ENCODE data around the gene LTB. TPM values are rescaled to one million over a fixed set of nuclear protein-coding genes. Genes with fewer than 3 reads are reported as not detected.

Gene LTB
- total and polyA plus RNA-seq, 9 of the 15 experiments (the other 6 are each of a cell fraction or from before 2014, with no cell fraction given): 0.07 to 0.51 TPM; not detected in 7

DNA sequence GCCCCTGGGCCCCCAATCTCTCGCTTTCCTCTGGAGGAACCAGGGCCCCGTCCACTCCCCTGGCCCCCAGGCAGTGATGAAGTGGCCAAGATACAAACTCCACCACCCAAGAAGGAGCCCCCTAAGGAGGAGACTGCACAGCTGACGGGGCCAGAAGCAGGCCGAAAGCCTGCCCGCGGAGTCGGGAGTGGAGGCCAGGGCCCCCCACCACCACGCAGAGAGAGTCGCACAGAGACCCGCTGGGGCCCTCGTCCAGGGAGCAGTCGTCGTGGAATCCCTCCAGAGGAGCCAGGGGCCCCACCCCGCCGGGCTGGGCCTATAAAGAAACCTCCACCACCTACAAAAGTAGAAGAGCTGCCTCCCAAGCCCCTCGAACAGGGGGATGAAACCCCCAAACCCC is 49.0 kb upstream of the LTB start:
- Histone ChIP-seq H3K27me3 (ENCODE audit: control insufficient read depth in 2 of 2, insufficient read depth in 2 of 2, low read length in 2 of 2) (no peaks in the 10 kb centered on the region), H3K27ac (ENCODE audit: extremely low read depth, low read depth, low read length) (no peak overlapping the region), H3K9me3 (replicated peaks; ENCODE audit: control insufficient read depth, insufficient read depth, low read depth, low read length) (no peaks in the 10 kb centered on the region), H3K9ac (ENCODE audit: insufficient read depth in 1 of 2, low read depth in 2 of 2, low read length in 2 of 2) (no peak overlapping the region), H3K4me1 (replicated peaks in 1 of 2; ENCODE audit: control insufficient read depth in 2 of 2, insufficient read depth in 2 of 2, low read length in 2 of 2) (peaks cover 0 to 22% of the 10 kb centered on the region in 2 experiments; a peak in 1 of 5 replicates), H4K20me1 (replicated peaks; ENCODE audit: control insufficient read depth, insufficient read depth, low read length) (peaks cover 24% of the 10 kb centered on the region), H3K36me3 (ENCODE audit: control insufficient read depth, insufficient read depth, low read length) (peaks cover 100% of the 10 kb centered on the region), H3K79me2 (ENCODE audit: control insufficient read depth, insufficient read depth, low read length) (peaks cover 26% of the 10 kb centered on the region), H3K9me1 (ENCODE audit: control insufficient read depth, insufficient read depth, low read length) (no peaks in the 10 kb centered on the region), H3K4me2 (ENCODE audit: insufficient read depth, low read length) (no peak overlapping the region), H2AFZ (ENCODE audit: low read depth, low read length) (no peak overlapping the region), H3K4me3 (no peak overlapping the region)
- FAIRE-seq (no peak), ATAC-seq (peak; percentile 6), DNase-seq (ENCODE audit: extremely low read depth in 1 of 4, low spot score in 3 of 4) (no peak)
- TF ChIP-seq CEBPB (tag; IDR thresholded peaks at IDR 0.05) (no peak), RBFOX2 (IDR thresholded peaks at IDR 0.05; ENCODE audit: low read depth, low read length) (peak; percentile 60; the same call in 1 of the 2 replicates), POLR2G (IDR thresholded peaks at IDR 0.05; ENCODE audit: low read depth, low read length) (peak; percentile 73), PCBP2 (IDR thresholded peaks at IDR 0.05; ENCODE audit: low read depth, low read length, poor library complexity, severe bottlenecking) (no peak)
- in situ Hi-C loops (cut with MboI): no loop called here
- intact Hi-C loops (cut with micrococcal nuclease): no loop called here
- TSS peak; percentile 13 for BruUV-seq (replicated peaks)
- CTCF ChIA-PET (ENCODE audit: low intra/inter-chr PET ratio): interaction anchor here (0.5 kb wide), 1 partner anchor 202 kb away, joined by 3 read pairs; no protein-coding TSS in a partner anchor
- 92% methylated on average over 15 of the region's 16 CpGs for WGBS (ENCODE audit: insufficient coverage, low coverage, missing lambda C conversion rate)
- POLR2A ChIA-PET: interaction anchor here (0.8 to 14.8 kb wide), 3 partner anchors 5 to 21 kb away, joined by 10 to 274 read pairs (median 274); partner anchors contain the start of genes BAG6 and PRRC2A

Data from K562 (cell line).